ENCODE results near the gene CGNL1. TPM values are rescaled to one million over a fixed set of nuclear protein-coding genes. Genes with fewer than 3 reads are reported as not detected.

The CGNL1 gene
- total RNA-seq, 1 experiment from 2014 or later = 34.6 TPM

- no CpG with 5 or more reads among the region's 9 CpGs for WGBS (ENCODE audit: extremely low coverage, insufficient read length, low lambda C conversion rate)
- Histone ChIP-seq H3K18ac (ENCODE audit: insufficient read length, low read depth, low read length) (no peak overlapping the region), H2BK15ac (ENCODE audit: low read depth, low read length) (no peak overlapping the region), H2BK5ac (ENCODE audit: insufficient read length, low read length) (no peak overlapping the region), H3K4me2 (ENCODE audit: insufficient read depth, insufficient read length, low read length) (no peak overlapping the region), H4K91ac (ENCODE audit: insufficient read length, low read depth, low read length) (no peak overlapping the region), H3K56ac (ENCODE audit: insufficient read length, low read depth, low read length) (no peak overlapping the region), H2BK120ac (ENCODE audit: low read depth, low read length, poor library complexity, severe bottlenecking) (no peak overlapping the region), H3K27me3 (ENCODE audit: insufficient read depth, low read length) (no peaks in the 10 kb centered on the region), H3K4me1 (ENCODE audit: insufficient read depth, low read length) (peaks cover 3% of the 10 kb centered on the region; the same call in 1 of the 2 replicates), H3T11ph (ENCODE audit: low read length) (no peak overlapping the region), H2AK5ac (ENCODE audit: insufficient read length, low read length) (no peak overlapping the region), H3K79me1 (ENCODE audit: insufficient read depth, low read depth, low read length, poor library complexity, severe bottlenecking) (no peaks in the 10 kb centered on the region), H2AFZ (ENCODE audit: low read length) (no peak overlapping the region), H3K27ac (ENCODE audit: insufficient read length, low read depth, low read length) (no peak overlapping the region), H3K9me3 (ENCODE audit: control insufficient read depth, low read depth, low read length) (no peaks in the 10 kb centered on the region), H2BK12ac (ENCODE audit: insufficient read length, low read depth, low read length) (no peak overlapping the region), H4K20me1 (ENCODE audit: control insufficient read depth, insufficient read depth, insufficient read length) (no peaks in the 10 kb centered on the region), H3K23me2 (ENCODE audit: insufficient read length, low read depth, low read length, poor library complexity, severe bottlenecking) (no peaks in the 10 kb centered on the region), H3K14ac (ENCODE audit: insufficient read depth, low read length) (no peak overlapping the region), H3K4ac (ENCODE audit: low read depth, low read length) (no peak overlapping the region), H3K79me2 (ENCODE audit: insufficient read depth, low read length) (no peaks in the 10 kb centered on the region), H3K9ac (ENCODE audit: extremely low read depth, insufficient read length, low read length) (no peak overlapping the region), H4K5ac (ENCODE audit: insufficient read length, low read depth, low read length) (no peak overlapping the region), H2BK20ac (ENCODE audit: low read depth, low read length, poor library complexity, severe bottlenecking) (no peak overlapping the region), H3K23ac (ENCODE audit: insufficient read length, low read depth, low read length) (no peak overlapping the region), H4K8ac (replicated peaks; ENCODE audit: insufficient read length, low read depth, low read length) (no peak overlapping the region)
- peaks cover 37 to 44% of the 10 kb centered on the region in 2 experiments for H3K4me1 Mint-ChIP-seq
- no peak for DNase-seq
- peaks cover 0 to 4% (median 0%) of the 10 kb centered on the region in 3 experiments; a peak in 1 of 7 replicates for H3K36me3 Mint-ChIP-seq (ENCODE audit: insufficient read depth in 1 of 3, low read depth in 3 of 3)
- no peak for TF ChIP-seq CTCF (conservative IDR thresholded peaks at IDR 0.05)
- no peak overlapping the region for H3K27ac Mint-ChIP-seq
- peaks cover 2% of the 10 kb centered on the region; the same call in 1 of the 2 replicates for H3K27me3 Mint-ChIP-seq (ENCODE audit: low read depth)
- H3K9me3 Mint-ChIP-seq = no peaks in the 10 kb centered on the region
- no peak overlapping the region for H3K4me3 Mint-ChIP-seq
Measured at GRCh38 chr15:57503911-57504598, 127.8 kb downstream of the CGNL1 start.
